Liver (tissue), 9 donors: ENCODE results near the gene AP2S1. TPM values are rescaled to one million over a fixed set of nuclear protein-coding genes. Genes with fewer than 3 reads are reported as not detected.
A peak's percentile ranks its signal among the peaks of the same experiment; 100 is the strongest.
"Not testable (repeated sequence)": the region's sequence is repeated elsewhere in the genome, so short reads cannot be mapped to it uniquely, and the experiment has no call there.

ENCODE experiments used
- DNase-seq: peaks from one replicate; pipeline ENCODE4 v3.0.0-alpha.2; 2017; ENCODE audit warnings: low spot score
- H3K27ac ChIP-seq, 2 donors: one replicate each; pipeline ENCODE4 v1.7.0; 2013; ENCODE audit warnings: inconsistent platforms in 2 of 2, low read length in 2 of 2, control low read depth in 1 of 2, low read depth in 1 of 2, mild to moderate bottlenecking in 1 of 2
- H3K27me3 ChIP-seq, 4 donors: one replicate each; pipeline versions ENCODE4 v1.6.1 to v1.7.0; 2013; ENCODE audit warnings: low read length in 3 of 4, inconsistent platforms in 1 of 4, mild to moderate bottlenecking in 1 of 4, moderate library complexity in 1 of 4; ENCODE audit not compliant: control insufficient read depth in 4 of 4, insufficient read depth in 4 of 4
- H3K36me3 ChIP-seq, 4 donors: one replicate each; pipeline versions ENCODE4 v1.6.1 to v1.7.0; 2013; ENCODE audit warnings: low read length in 3 of 4, mild to moderate bottlenecking in 3 of 4, low read depth in 1 of 4, moderate library complexity in 1 of 4; ENCODE audit not compliant: control insufficient read depth in 4 of 4, insufficient read depth in 3 of 4
- H3K4me1 ChIP-seq, 4 donors: one replicate each; pipeline versions ENCODE4 v1.6.1 to v1.7.0; 2013; ENCODE audit warnings: low read length in 3 of 4, mild to moderate bottlenecking in 3 of 4, moderate library complexity in 1 of 4; ENCODE audit not compliant: control insufficient read depth in 4 of 4, insufficient read depth in 4 of 4
- H3K4me3 ChIP-seq, 3 donors: one replicate each; pipeline versions ENCODE4 v1.6.1 to v1.7.0; 2013; ENCODE audit warnings: low read length in 3 of 3, control low read depth in 1 of 3, low read depth in 1 of 3, mild to moderate bottlenecking in 1 of 3
- H3K9ac ChIP-seq, 2 donors: one replicate each; pipeline ENCODE4 v1.7.0; 2013; ENCODE audit warnings: low read length in 2 of 2, mild to moderate bottlenecking in 2 of 2, moderate library complexity in 2 of 2, control low read depth in 1 of 2, low read depth in 1 of 2
- H3K9me3 ChIP-seq, 4 donors: one replicate each; pipeline versions ENCODE4 v1.6.1 to v1.7.0; 2013; ENCODE audit warnings: low read length in 3 of 4; ENCODE audit not compliant: control insufficient read depth in 4 of 4
- EGR1 ChIP-seq, 2 donors: IDR thresholded peaks; 2 replicates each; pipeline ENCODE4 v1.6.1; 2016 to 2018; ENCODE audit warnings: antibody characterized with exemption in 2 of 2, low read depth in 2 of 2
- FOXA1 ChIP-seq: IDR thresholded peaks from 2 replicates; pipeline ENCODE4 v1.6.1; 2016; ENCODE audit warnings: antibody characterized with exemption
- FOXA2 ChIP-seq: IDR thresholded peaks from 2 replicates; pipeline ENCODE4 v1.6.1; 2016; ENCODE audit warnings: antibody characterized with exemption
- HNF4A ChIP-seq, 2 donors: conservative IDR thresholded peaks; 2 replicates each; pipeline ENCODE4 v1.6.1; 2016; ENCODE audit warnings: antibody characterized with exemption in 2 of 2, mild to moderate bottlenecking in 2 of 2
- HNF4G ChIP-seq: IDR thresholded peaks from 2 replicates; pipeline ENCODE4 v1.6.1; 2016; ENCODE audit warnings: antibody characterized with exemption
- JUND ChIP-seq, 2 donors: IDR thresholded peaks; 2 replicates each; pipeline ENCODE4 v1.6.1; 2016; ENCODE audit warnings: antibody characterized with exemption in 2 of 2
- NR2F2 ChIP-seq: IDR thresholded peaks from 2 replicates; pipeline ENCODE4 v1.6.1; 2016; ENCODE audit warnings: antibody characterized with exemption
- RAD21 ChIP-seq, 2 donors: IDR thresholded peaks; 2 replicates each; pipeline ENCODE4 v1.6.1; 2016; ENCODE audit warnings: antibody characterized with exemption in 2 of 2, mild to moderate bottlenecking in 2 of 2
- RXRA ChIP-seq, 2 donors: IDR thresholded peaks; 2 replicates each; pipeline ENCODE4 v1.6.1; 2017 to 2018; ENCODE audit warnings: antibody characterized with exemption in 2 of 2, mild to moderate bottlenecking in 1 of 2
- TAF1 ChIP-seq: conservative IDR thresholded peaks from 2 replicates; pipeline ENCODE4 v1.6.1; 2016; ENCODE audit warnings: antibody characterized with exemption, mild to moderate bottlenecking
- YY1 ChIP-seq: IDR thresholded peaks from 2 replicates; pipeline ENCODE4 v1.6.1; 2016; ENCODE audit warnings: antibody characterized with exemption, mild to moderate bottlenecking
- WGBS: extraction: QIAGEN DNeasy Blood & Tissue Kit; methylation state at CpG from one replicate; pipeline ENCODE4 v1.1.7; 2013; 5-methylcytosine and 5-hydroxymethylcytosine counted together
- polyA plus RNA-seq, 2 donors: library from polyadenylated mRNA; stranded (reverse) in 1 of 2; unstranded in 1 of 2; fragments of 200-250 nt in 1 of 2; fragments of >200 nt in 1 of 2; fragmentation: Nextera tagmentation in 1 of 2; extraction: Ambion mirVana in 1 of 2; gene quantifications; one replicate each; pipeline versions ENCODE4 v1.2.1 to v1.2.3, GENCODE V29; 2013 to 2015
- total RNA-seq, 2 donors: library from RNA; depleted of rRNA; stranded (reverse); fragments of >200 nt; gene quantifications; one replicate each; pipeline ENCODE4 v1.2.3, GENCODE V29; 2014
- TF ChIP-seq, protein P1 (sequence below): IDR thresholded peaks from 2 replicates; pipeline ENCODE4 v1.6.1; 2016; ENCODE audit warnings: antibody characterized with exemption
- TF ChIP-seq, protein P2 (sequence below): IDR thresholded peaks from 2 replicates; pipeline ENCODE4 v1.6.1; 2016; ENCODE audit warnings: antibody characterized with exemption
- TF ChIP-seq, protein P3 (sequence below): fragments of 150-350 bp; IDR thresholded peaks from 2 replicates; pipeline ENCODE4 v1.5.1; 2017; ENCODE audit warnings: improper control_type of control experiment, low read depth, low read length; ENCODE audit not compliant: missing input control
- TF ChIP-seq, protein P4 (sequence below): IDR thresholded peaks from 2 replicates; pipeline ENCODE4 v1.6.1; 2016; ENCODE audit warnings: antibody characterized with exemption, mild to moderate bottlenecking
- donor health status: healthy.
- donor health status: healthy.
- donor health status: healthy.
- donor health status: healthy.
- donor health status: healthy.

Gene AP2S1
- total and polyA plus RNA-seq, 4 donors, result 28.3 to 168 (median 79.0) TPM

DNA sequence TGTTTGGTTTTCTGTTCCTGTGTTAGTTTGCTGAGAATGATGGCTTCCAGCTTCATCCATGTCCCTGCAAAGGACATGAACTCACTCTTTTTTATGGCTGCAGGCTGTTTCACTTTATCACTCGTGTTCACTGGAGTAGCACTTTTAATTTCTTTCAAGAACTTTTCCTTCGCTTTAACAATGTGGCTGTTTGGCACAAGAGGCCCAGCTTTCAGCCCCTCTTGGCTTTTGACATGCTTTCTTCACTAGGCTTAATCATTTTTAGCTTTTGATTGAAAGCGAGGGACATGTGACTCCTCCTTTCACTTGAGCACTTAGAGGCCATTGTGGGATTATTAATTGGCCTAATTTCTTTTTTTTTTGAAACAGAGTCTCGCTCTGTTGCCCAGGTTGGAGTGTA is 32.1 kb upstream of the AP2S1 start:
- DNase-seq, H3K9me3 ChIP-seq, H3K9ac ChIP-seq, H3K36me3 ChIP-seq, H3K27me3 ChIP-seq, H3K4me3 ChIP-seq: not testable (repeated sequence)
- peaks cover 5 to 34% (median 23%) of the 10 kb centered on the region in 4 donors for H3K4me1 ChIP-seq
- 90% methylated on average over 4 of the region's 4 CpGs for whole genome bisulfite sequencing
- peak overlapping the region in 1 of 2 donors; percentile 29 for H3K27ac ChIP-seq

DNA sequence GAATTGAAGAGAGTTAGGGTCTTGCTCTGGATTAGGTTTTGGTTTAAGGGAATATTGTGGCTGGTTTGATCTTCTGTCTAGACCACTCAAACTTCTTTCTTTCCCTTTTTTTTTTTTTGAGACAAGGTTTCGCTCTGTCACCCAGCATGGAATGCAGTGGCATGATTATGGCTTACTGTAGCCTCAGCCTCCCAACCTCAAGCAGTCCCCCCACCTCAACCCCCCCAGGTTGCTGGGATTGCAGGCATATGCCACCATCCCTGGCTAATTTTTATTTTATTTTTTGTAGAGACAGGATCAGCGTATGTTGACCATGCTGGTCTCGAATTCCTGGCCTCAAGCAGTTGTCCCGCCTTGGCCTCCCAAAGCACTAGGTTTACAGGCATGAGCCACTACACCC is 31.4 kb upstream of the AP2S1 start:
- H3K4me3 ChIP-seq, result no peak overlapping the region
- no peak for DNase-seq
- H3K27me3 ChIP-seq, result no peaks in the 10 kb centered on the region
- no peak overlapping the region for H3K9ac ChIP-seq
- H3K36me3 ChIP-seq, result peaks cover 0 to 3% (median 0%) of the 10 kb centered on the region in 4 donors
- peaks cover 5 to 34% (median 21%) of the 10 kb centered on the region in 4 donors for H3K4me1 ChIP-seq
- no peak overlapping the region for H3K27ac ChIP-seq
- H3K9me3 ChIP-seq, result no peaks in the 10 kb centered on the region
- WGBS, result 95% methylated on average over 4 of the region's 4 CpGs
- no peak for TF ChIP-seq RAD21 (IDR thresholded peaks at IDR 0.05)
- no peak for TF ChIP-seq JUND (IDR thresholded peaks at IDR 0.05)
- TF ChIP-seq HNF4G, result no peak
- TF ChIP-seq HNF4A (conservative IDR thresholded peaks at IDR 0.05), result no peak
- no peak for TF ChIP-seq FOXA2
- no peak for TF ChIP-seq EGR1 (IDR thresholded peaks at IDR 0.05; ENCODE audit: low read depth in 2 of 2)
- TF ChIP-seq YY1, result no peak
- no peak for TF ChIP-seq RXRA (IDR thresholded peaks at IDR 0.05)
- TF ChIP-seq, protein P1, sequence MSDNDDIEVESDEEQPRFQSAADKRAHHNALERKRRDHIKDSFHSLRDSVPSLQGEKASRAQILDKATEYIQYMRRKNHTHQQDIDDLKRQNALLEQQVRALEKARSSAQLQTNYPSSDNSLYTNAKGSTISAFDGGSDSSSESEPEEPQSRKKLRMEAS, result no peak
- TF ChIP-seq TAF1, result no peak
- TF ChIP-seq, protein P2, sequence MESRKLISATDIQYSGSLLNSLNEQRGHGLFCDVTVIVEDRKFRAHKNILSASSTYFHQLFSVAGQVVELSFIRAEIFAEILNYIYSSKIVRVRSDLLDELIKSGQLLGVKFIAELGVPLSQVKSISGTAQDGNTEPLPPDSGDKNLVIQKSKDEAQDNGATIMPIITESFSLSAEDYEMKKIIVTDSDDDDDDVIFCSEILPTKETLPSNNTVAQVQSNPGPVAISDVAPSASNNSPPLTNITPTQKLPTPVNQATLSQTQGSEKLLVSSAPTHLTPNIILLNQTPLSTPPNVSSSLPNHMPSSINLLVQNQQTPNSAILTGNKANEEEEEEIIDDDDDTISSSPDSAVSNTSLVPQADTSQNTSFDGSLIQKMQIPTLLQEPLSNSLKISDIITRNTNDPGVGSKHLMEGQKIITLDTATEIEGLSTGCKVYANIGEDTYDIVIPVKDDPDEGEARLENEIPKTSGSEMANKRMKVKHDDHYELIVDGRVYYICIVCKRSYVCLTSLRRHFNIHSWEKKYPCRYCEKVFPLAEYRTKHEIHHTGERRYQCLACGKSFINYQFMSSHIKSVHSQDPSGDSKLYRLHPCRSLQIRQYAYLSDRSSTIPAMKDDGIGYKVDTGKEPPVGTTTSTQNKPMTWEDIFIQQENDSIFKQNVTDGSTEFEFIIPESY, result no peak
- TF ChIP-seq, protein P3, sequence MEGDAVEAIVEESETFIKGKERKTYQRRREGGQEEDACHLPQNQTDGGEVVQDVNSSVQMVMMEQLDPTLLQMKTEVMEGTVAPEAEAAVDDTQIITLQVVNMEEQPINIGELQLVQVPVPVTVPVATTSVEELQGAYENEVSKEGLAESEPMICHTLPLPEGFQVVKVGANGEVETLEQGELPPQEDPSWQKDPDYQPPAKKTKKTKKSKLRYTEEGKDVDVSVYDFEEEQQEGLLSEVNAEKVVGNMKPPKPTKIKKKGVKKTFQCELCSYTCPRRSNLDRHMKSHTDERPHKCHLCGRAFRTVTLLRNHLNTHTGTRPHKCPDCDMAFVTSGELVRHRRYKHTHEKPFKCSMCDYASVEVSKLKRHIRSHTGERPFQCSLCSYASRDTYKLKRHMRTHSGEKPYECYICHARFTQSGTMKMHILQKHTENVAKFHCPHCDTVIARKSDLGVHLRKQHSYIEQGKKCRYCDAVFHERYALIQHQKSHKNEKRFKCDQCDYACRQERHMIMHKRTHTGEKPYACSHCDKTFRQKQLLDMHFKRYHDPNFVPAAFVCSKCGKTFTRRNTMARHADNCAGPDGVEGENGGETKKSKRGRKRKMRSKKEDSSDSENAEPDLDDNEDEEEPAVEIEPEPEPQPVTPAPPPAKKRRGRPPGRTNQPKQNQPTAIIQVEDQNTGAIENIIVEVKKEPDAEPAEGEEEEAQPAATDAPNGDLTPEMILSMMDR, result no peak
- no peak for TF ChIP-seq FOXA1
- TF ChIP-seq, protein P4, sequence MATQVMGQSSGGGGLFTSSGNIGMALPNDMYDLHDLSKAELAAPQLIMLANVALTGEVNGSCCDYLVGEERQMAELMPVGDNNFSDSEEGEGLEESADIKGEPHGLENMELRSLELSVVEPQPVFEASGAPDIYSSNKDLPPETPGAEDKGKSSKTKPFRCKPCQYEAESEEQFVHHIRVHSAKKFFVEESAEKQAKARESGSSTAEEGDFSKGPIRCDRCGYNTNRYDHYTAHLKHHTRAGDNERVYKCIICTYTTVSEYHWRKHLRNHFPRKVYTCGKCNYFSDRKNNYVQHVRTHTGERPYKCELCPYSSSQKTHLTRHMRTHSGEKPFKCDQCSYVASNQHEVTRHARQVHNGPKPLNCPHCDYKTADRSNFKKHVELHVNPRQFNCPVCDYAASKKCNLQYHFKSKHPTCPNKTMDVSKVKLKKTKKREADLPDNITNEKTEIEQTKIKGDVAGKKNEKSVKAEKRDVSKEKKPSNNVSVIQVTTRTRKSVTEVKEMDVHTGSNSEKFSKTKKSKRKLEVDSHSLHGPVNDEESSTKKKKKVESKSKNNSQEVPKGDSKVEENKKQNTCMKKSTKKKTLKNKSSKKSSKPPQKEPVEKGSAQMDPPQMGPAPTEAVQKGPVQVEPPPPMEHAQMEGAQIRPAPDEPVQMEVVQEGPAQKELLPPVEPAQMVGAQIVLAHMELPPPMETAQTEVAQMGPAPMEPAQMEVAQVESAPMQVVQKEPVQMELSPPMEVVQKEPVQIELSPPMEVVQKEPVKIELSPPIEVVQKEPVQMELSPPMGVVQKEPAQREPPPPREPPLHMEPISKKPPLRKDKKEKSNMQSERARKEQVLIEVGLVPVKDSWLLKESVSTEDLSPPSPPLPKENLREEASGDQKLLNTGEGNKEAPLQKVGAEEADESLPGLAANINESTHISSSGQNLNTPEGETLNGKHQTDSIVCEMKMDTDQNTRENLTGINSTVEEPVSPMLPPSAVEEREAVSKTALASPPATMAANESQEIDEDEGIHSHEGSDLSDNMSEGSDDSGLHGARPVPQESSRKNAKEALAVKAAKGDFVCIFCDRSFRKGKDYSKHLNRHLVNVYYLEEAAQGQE, result no peak
- TF ChIP-seq NR2F2, result no peak
